Endothelial cell of umbilical vein (primary cell): ENCODE data around the gene NKD1.
A peak's percentile ranks its signal among the peaks of the same experiment; 100 is the strongest.

Source experiments
- CTCF ChIP-seq, 2 donors: IDR thresholded peaks; 1 replicate in 1 of 2; 2 replicates in 1 of 2; pipeline ENCODE4 v1.5.1; 2011; ENCODE audit warnings: low read length in 2 of 2, mild to moderate bottlenecking in 2 of 2, moderate library complexity in 2 of 2, control low read depth in 1 of 2, inconsistent platforms in 1 of 2, low read depth in 1 of 2; ENCODE audit not compliant: insufficient read depth in 1 of 2; ENCODE audit errors: extremely low read depth in 1 of 2
- EZH2 ChIP-seq: IDR thresholded peaks from 2 replicates; pipeline ENCODE4 v1.6.1; 2012; ENCODE audit warnings: borderline replicate concordance, low read depth, mild to moderate bottlenecking, moderate library complexity, low read length, inconsistent platforms; ENCODE audit not compliant: severe bottlenecking
- FOS ChIP-seq: IDR thresholded peaks from 2 replicates; pipeline ENCODE4 v1.6.1; 2011; ENCODE audit warnings: mild to moderate bottlenecking, low read length, moderate library complexity, borderline replicate concordance; ENCODE audit not compliant: insufficient read depth
- GATA2 ChIP-seq: IDR thresholded peaks from 2 replicates; pipeline ENCODE4 v1.7.0; 2011; ENCODE audit warnings: low read depth, mild to moderate bottlenecking, moderate library complexity, mixed read lengths, low read length; ENCODE audit not compliant: insufficient read length, insufficient read depth
- MYC ChIP-seq: IDR thresholded peaks from one replicate; pipeline ENCODE4 v1.6.1; 2011; ENCODE audit warnings: mild to moderate bottlenecking, low read depth, low read length
- POLR2A ChIP-seq: IDR thresholded peaks from 2 replicates; pipeline ENCODE4 v1.6.1; 2012; ENCODE audit warnings: low read depth, mild to moderate bottlenecking, control low read depth, low read length
- POLR2AphosphoS5 ChIP-seq: IDR thresholded peaks from 2 replicates; pipeline ENCODE4 v1.6.1; 2012; ENCODE audit warnings: low read depth, mild to moderate bottlenecking, control low read depth, low read length, moderate library complexity; ENCODE audit not compliant: insufficient read depth
- TF ChIP-seq, protein P1 (sequence below): IDR thresholded peaks from 2 replicates; pipeline ENCODE4 v1.6.1; 2011; ENCODE audit not compliant: insufficient read depth, insufficient read length

GRCh38 chr16:50593410-50594150 lies 45.4 kb downstream of the NKD1 start:
- TF ChIP-seq POLR2A (no peak), POLR2AphosphoS5 (no peak), CTCF (IDR thresholded peaks at IDR 0.05; ENCODE audit: extremely low read depth in 1 of 2, insufficient read depth in 1 of 2, low read depth in 1 of 2, low read length in 2 of 2) (peak; percentile 16 to 37), GATA2 (no peak), MYC (no peak), EZH2 (no peak), FOS (no peak)
- TF ChIP-seq, protein P1, sequence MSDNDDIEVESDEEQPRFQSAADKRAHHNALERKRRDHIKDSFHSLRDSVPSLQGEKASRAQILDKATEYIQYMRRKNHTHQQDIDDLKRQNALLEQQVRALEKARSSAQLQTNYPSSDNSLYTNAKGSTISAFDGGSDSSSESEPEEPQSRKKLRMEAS: no peak
